Measurements from ENCODE around the gene TMOD2.
A peak's percentile ranks its signal among the peaks of the same experiment; 100 is the strongest.

The TMOD2 gene

GRCh38 chr15:51750792-51751696 lies at the start of gene TMOD2:
TMOD2 (plus strand) TSS chr15:51751597; CDS start chr15:51766442, 14,845 bp downstream.
- peaks cover 58% of the 10 kb centered on the region for H3K27me3 Mint-ChIP-seq (ENCODE audit: low read depth)
- H3K27ac Mint-ChIP-seq = no peak within 1 kb of the TSS
- H3K4me1 Mint-ChIP-seq (ENCODE audit: low read depth) = peaks cover 15% of the 10 kb centered on the region
- H3K36me3 Mint-ChIP-seq (ENCODE audit: low read depth) = peaks cover 3% of the 10 kb centered on the region
- H3K9me3 Mint-ChIP-seq = peaks cover 9% of the 10 kb centered on the region
- H3K4me3 Mint-ChIP-seq = peak within 1 kb of the TSS; percentile 77

GRCh38 chr15:51702710-51703109 lies 48.7 kb upstream of the TMOD2 start:
- H3K36me3 Mint-ChIP-seq (ENCODE audit: low read depth) = no peaks in the 10 kb centered on the region

GRCh38 chr15:51706291-51706690 lies 45.1 kb upstream of the TMOD2 start:
- no peaks in the 10 kb centered on the region for H3K4me1 Mint-ChIP-seq (ENCODE audit: low read depth)
- H3K27me3 Mint-ChIP-seq (ENCODE audit: low read depth) = peaks cover 13% of the 10 kb centered on the region
- H3K36me3 Mint-ChIP-seq (ENCODE audit: low read depth) = no peaks in the 10 kb centered on the region
- H3K9me3 Mint-ChIP-seq = no peaks in the 10 kb centered on the region
- no peak overlapping the region for H3K4me3 Mint-ChIP-seq
- no peak overlapping the region for H3K27ac Mint-ChIP-seq

More at GRCh38 chr15:51702710-51703109, 48.7 kb upstream of the TMOD2 start:
- peaks cover 34% of the 10 kb centered on the region for H3K27me3 Mint-ChIP-seq (ENCODE audit: low read depth)
- H3K27ac Mint-ChIP-seq = no peak overlapping the region
- H3K9me3 Mint-ChIP-seq = no peaks in the 10 kb centered on the region
- no peaks in the 10 kb centered on the region for H3K4me1 Mint-ChIP-seq (ENCODE audit: low read depth)
- H3K4me3 Mint-ChIP-seq = no peak overlapping the region

- Mint-ChIP-seq H3K4me3 (no peak overlapping the region), H3K36me3 (ENCODE audit: low read depth) (no peaks in the 10 kb centered on the region), H3K27me3 (ENCODE audit: low read depth) (peaks cover 13% of the 10 kb centered on the region), H3K27ac (no peak overlapping the region), H3K9me3 (no peaks in the 10 kb centered on the region), H3K4me1 (ENCODE audit: low read depth) (no peaks in the 10 kb centered on the region)
These were observed 44.3 kb upstream of the TMOD2 start for GRCh38 chr15:51706926-51707608.

- no peak overlapping the region for H3K4me3 Mint-ChIP-seq
- H3K4me1 Mint-ChIP-seq (ENCODE audit: low read depth) = no peaks in the 10 kb centered on the region
- peaks cover 8% of the 10 kb centered on the region for H3K27me3 Mint-ChIP-seq (ENCODE audit: low read depth)
These were observed 43.4 kb upstream of the TMOD2 start for GRCh38 chr15:51708013-51708412.

GRCh38 chr15:51709031-51709430 lies 42.4 kb upstream of the TMOD2 start:
- Mint-ChIP-seq H3K27me3 (ENCODE audit: low read depth) (peaks cover 4% of the 10 kb centered on the region), H3K36me3 (ENCODE audit: low read depth) (no peaks in the 10 kb centered on the region), H3K9me3 (no peaks in the 10 kb centered on the region)

More at GRCh38 chr15:51708013-51708412, 43.4 kb upstream of the TMOD2 start:
- Mint-ChIP-seq H3K36me3 (ENCODE audit: low read depth) (no peaks in the 10 kb centered on the region), H3K27ac (no peak overlapping the region), H3K9me3 (no peaks in the 10 kb centered on the region)

GRCh38 chr15:51714162-51714561 lies 37.2 kb upstream of the TMOD2 start:
- no peaks in the 10 kb centered on the region for H3K9me3 Mint-ChIP-seq
- no peaks in the 10 kb centered on the region for H3K4me1 Mint-ChIP-seq (ENCODE audit: low read depth)
- H3K27ac Mint-ChIP-seq = no peak overlapping the region
- H3K36me3 Mint-ChIP-seq (ENCODE audit: low read depth) = no peaks in the 10 kb centered on the region
- no peak overlapping the region for H3K4me3 Mint-ChIP-seq
- no peaks in the 10 kb centered on the region for H3K27me3 Mint-ChIP-seq (ENCODE audit: low read depth)

More at GRCh38 chr15:51709031-51709430, 42.4 kb upstream of the TMOD2 start:
- Mint-ChIP-seq H3K27ac (no peak overlapping the region), H3K4me1 (ENCODE audit: low read depth) (no peaks in the 10 kb centered on the region), H3K4me3 (no peak overlapping the region)

- Mint-ChIP-seq H3K27me3 (ENCODE audit: low read depth) (no peaks in the 10 kb centered on the region), H3K27ac (no peak overlapping the region), H3K4me1 (ENCODE audit: low read depth) (no peaks in the 10 kb centered on the region), H3K36me3 (ENCODE audit: low read depth) (no peaks in the 10 kb centered on the region), H3K9me3 (no peaks in the 10 kb centered on the region), H3K4me3 (no peak overlapping the region)
These were observed 36.5 kb upstream of the TMOD2 start for GRCh38 chr15:51714911-51715310.

GRCh38 chr15:51718219-51718618 lies 33.2 kb upstream of the TMOD2 start:
- Mint-ChIP-seq H3K4me3 (no peak overlapping the region), H3K27ac (no peak overlapping the region), H3K4me1 (ENCODE audit: low read depth) (peaks cover 4% of the 10 kb centered on the region), H3K27me3 (ENCODE audit: low read depth) (no peaks in the 10 kb centered on the region), H3K9me3 (no peaks in the 10 kb centered on the region), H3K36me3 (ENCODE audit: low read depth) (peaks cover 15% of the 10 kb centered on the region)

GRCh38 chr15:51718746-51719145 lies 32.7 kb upstream of the TMOD2 start:
- H3K4me1 Mint-ChIP-seq (ENCODE audit: low read depth) = peaks cover 4% of the 10 kb centered on the region
- H3K36me3 Mint-ChIP-seq (ENCODE audit: low read depth) = peaks cover 17% of the 10 kb centered on the region
- H3K4me3 Mint-ChIP-seq = no peak overlapping the region
- H3K27ac Mint-ChIP-seq = no peak overlapping the region
- H3K9me3 Mint-ChIP-seq = no peaks in the 10 kb centered on the region
- no peaks in the 10 kb centered on the region for H3K27me3 Mint-ChIP-seq (ENCODE audit: low read depth)

GRCh38 chr15:51720201-51720995 lies 31.0 kb upstream of the TMOD2 start:
- Mint-ChIP-seq H3K4me3 (no peak overlapping the region), H3K27me3 (ENCODE audit: low read depth) (no peaks in the 10 kb centered on the region), H3K4me1 (ENCODE audit: low read depth) (peaks cover 13% of the 10 kb centered on the region), H3K27ac (no peak overlapping the region), H3K36me3 (ENCODE audit: low read depth) (peaks cover 17% of the 10 kb centered on the region), H3K9me3 (no peaks in the 10 kb centered on the region)

GRCh38 chr15:51721199-51721960 lies 30.0 kb upstream of the TMOD2 start:
- Mint-ChIP-seq H3K4me3 (no peak overlapping the region), H3K9me3 (no peaks in the 10 kb centered on the region), H3K36me3 (ENCODE audit: low read depth) (peaks cover 17% of the 10 kb centered on the region), H3K27ac (no peak overlapping the region), H3K27me3 (ENCODE audit: low read depth) (no peaks in the 10 kb centered on the region), H3K4me1 (ENCODE audit: low read depth) (peaks cover 16% of the 10 kb centered on the region)

GRCh38 chr15:51724199-51724598 lies 27.2 kb upstream of the TMOD2 start:
- peaks cover 18% of the 10 kb centered on the region for H3K36me3 Mint-ChIP-seq (ENCODE audit: low read depth)
- no peak overlapping the region for H3K27ac Mint-ChIP-seq
- H3K9me3 Mint-ChIP-seq = no peaks in the 10 kb centered on the region
- no peak overlapping the region for H3K4me3 Mint-ChIP-seq
- H3K4me1 Mint-ChIP-seq (ENCODE audit: low read depth) = peaks cover 23% of the 10 kb centered on the region
- H3K27me3 Mint-ChIP-seq (ENCODE audit: low read depth) = no peaks in the 10 kb centered on the region

GRCh38 chr15:51724673-51725072 lies 26.7 kb upstream of the TMOD2 start:
- H3K4me1 Mint-ChIP-seq (ENCODE audit: low read depth) = peaks cover 23% of the 10 kb centered on the region

More at GRCh38 chr15:51724673-51725072, 26.7 kb upstream of the TMOD2 start:
- H3K27ac Mint-ChIP-seq = no peak overlapping the region
- H3K4me3 Mint-ChIP-seq = no peak overlapping the region
- peaks cover 19% of the 10 kb centered on the region for H3K36me3 Mint-ChIP-seq (ENCODE audit: low read depth)
- no peaks in the 10 kb centered on the region for H3K9me3 Mint-ChIP-seq
- no peaks in the 10 kb centered on the region for H3K27me3 Mint-ChIP-seq (ENCODE audit: low read depth)

Data from T-helper 1 cell treated with Interleukin-12 subunit alpha and Interleukin-12 subunit beta and Interleukin-4 antibody, amounts not matched to agents 30 μg/mL and 1 μg/mL, for 36 hours (primary cell).